A549 (cell line): ENCODE data around the gene M6PR.

Experiments
- CHD2 ChIP-seq: fragments of 150-350 bp; IDR thresholded peaks from 2 replicates; pipeline ENCODE4 v1.6.1; 2014; ENCODE audit warnings: low read length; ENCODE audit not compliant: partially characterized antibody
- CTCF ChIP-seq: fragments of >200 bp; sonication (Bioruptor Twin); formaldehyde crosslinking; IDR thresholded peaks from 3 replicates; pipeline ENCODE4 v1.5.1; 2016
- EHMT2 ChIP-seq: fragments of 200-600 bp; sonication (generic); IDR thresholded peaks from 2 replicates; pipeline ENCODE4 v1.6.1; 2016; ENCODE audit warnings: antibody characterized with exemption, low read depth, mild to moderate bottlenecking, moderate library complexity
- FOSL2 ChIP-seq, 2 experiments: fragments of 450-650 bp in 1 of 2; fragments of >200 bp in 1 of 2; sonication (Bioruptor Twin) in 1 of 2; formaldehyde crosslinking; IDR thresholded peaks; 2 replicates each; pipeline versions ENCODE4 v1.5.0 to v1.6.1; 2016 to 2020; ENCODE audit warnings: mild to moderate bottlenecking in 1 of 2, moderate library complexity in 1 of 2
- JUN ChIP-seq, 2 experiments: fragments of >200 bp; sonication (Bioruptor Twin); formaldehyde crosslinking; IDR thresholded peaks; 2 replicates in 1 of 2; 3 replicates in 1 of 2; pipeline ENCODE4 v1.6.1; 2016 to 2017
- JUNB ChIP-seq: fragments of >200 bp; sonication (Bioruptor Twin); formaldehyde crosslinking; IDR thresholded peaks from 2 replicates; pipeline ENCODE4 v1.6.1; 2016
- MAFK ChIP-seq: fragments of 450-650 bp; IDR thresholded peaks from 2 replicates; pipeline ENCODE4 v1.6.1; 2014; ENCODE audit not compliant: partially characterized antibody
- MAX ChIP-seq: IDR thresholded peaks from 2 replicates; pipeline ENCODE4 v1.6.1; 2012
- RAD21 ChIP-seq, 2 experiments: fragments of >200 bp in 1 of 2; sonication (Bioruptor Twin) in 1 of 2; formaldehyde crosslinking in 1 of 2; IDR thresholded peaks in 1 of 2; conservative IDR thresholded peaks in 1 of 2; 2 replicates in 1 of 2; 3 replicates in 1 of 2; pipeline ENCODE4 v1.6.1; 2012 to 2018; ENCODE audit warnings: inconsistent platforms in 1 of 2
- USF2 ChIP-seq: fragments of 450-650 bp; IDR thresholded peaks from 2 replicates; pipeline ENCODE4 v1.6.1; 2014; ENCODE audit warnings: antibody characterized with exemption
- ZFP36 ChIP-seq: fragments of 450-650 bp; IDR thresholded peaks from 2 replicates; pipeline ENCODE4 v1.6.1; 2014; ENCODE audit warnings: borderline replicate concordance; ENCODE audit not compliant: partially characterized antibody

- TF ChIP-seq USF2 (no peak), CHD2 (no peak), MAX (no peak), MAFK (no peak), JUNB (no peak), EHMT2 (no peak), RAD21 (conservative IDR thresholded peaks at IDR 0.05 in 1 of 2, IDR thresholded peaks at IDR 0.05 in 1 of 2) (no peak), JUN (IDR thresholded peaks at IDR 0.05) (no peak), ZFP36 (no peak), CTCF (no peak), FOSL2 (IDR thresholded peaks at IDR 0.05) (no peak), FOSL2 (CRISPR knock-in tag; IDR thresholded peaks at IDR 0.05) (no peak)
Measured at GRCh38 chr12:8894986-8895385, 54.5 kb downstream of the M6PR start.
